HepG2 (cell line): ENCODE measurements around the gene VAPB. TPM values are rescaled to one million over a fixed set of nuclear protein-coding genes. Genes with fewer than 3 reads are reported as not detected.

ENCODE experiments used
- ATAC-seq: fragments of 200-7000 bp; cut with Tn5 transposase; 3 replicates; pipeline ENCODE4 v1.9.1; 2020; ENCODE audit warnings: mild to moderate bottlenecking, moderate library complexity
- BruUV-seq: library from RNA; stranded (reverse); fragments of 400-500 nt; replicated peaks from 2 replicates; lab custom pipeline; 2021; lab: Mats Ljungman, UMichigan
- CTCF ChIA-PET: fragments of 300-600 bp; formaldehyde crosslinking; extraction: SDS; loops from one replicate; lab custom pipeline; 2021; ENCODE audit warnings: low total read pairs, inconsistent platforms, low intra/inter-chr PET ratio; lab: Yijun Ruan, JAX
- POLR2A ChIA-PET: fragments of 350-600 bp; sonication (Branson Sonifier 250); formaldehyde crosslinking; loops from one replicate; lab custom pipeline; 2020; ENCODE audit warnings: antibody characterized with exemption, inconsistent platforms; lab: Yijun Ruan, JAX
- DNase-seq: peaks from one replicate; pipeline ENCODE4 v3.0.0-alpha.2; 2015; ENCODE audit warnings: low spot score
- FAIRE-seq: peaks from 3 replicates; lab custom pipeline; 2011; peaks lifted over from hg19 to GRCh38; lab: Jason Lieb, UNC
- H2AFZ ChIP-seq: one replicate; pipeline ENCODE4 v1.6.1; 2011; ENCODE audit warnings: low read length, inconsistent platforms
- H3K27ac ChIP-seq: fragments of 300-600 bp; 3 replicates; pipeline ENCODE4 v1.8.0; 2011; ENCODE audit warnings: mixed run types, mild to moderate bottlenecking, mixed read lengths, low read length, inconsistent platforms; ENCODE audit not compliant: insufficient read depth; ENCODE audit errors: extremely low read length
- H3K27me3 ChIP-seq, 2 experiments: fragments of 200-600 bp in 1 of 2; 2 replicates in 1 of 2; 3 replicates in 1 of 2; pipeline versions ENCODE4 v1.6.0 to v1.8.0; 2011; ENCODE audit warnings: low read length in 2 of 2, mild to moderate bottlenecking in 2 of 2, moderate library complexity in 2 of 2, inconsistent platforms in 1 of 2; ENCODE audit not compliant: insufficient read depth in 2 of 2, control insufficient read depth in 1 of 2
- H3K36me3 ChIP-seq, 2 experiments: fragments of 200-600 bp in 1 of 2; replicated peaks in 1 of 2; 2 replicates in 1 of 2; 3 replicates in 1 of 2; pipeline versions ENCODE4 v1.5.1 to v1.8.0; 2011; ENCODE audit warnings: low read length in 2 of 2, inconsistent platforms in 1 of 2; ENCODE audit not compliant: insufficient read depth in 2 of 2, control insufficient read depth in 1 of 2
- H3K4me1 ChIP-seq: 2 replicates; pipeline ENCODE4 v1.5.1; 2012; ENCODE audit warnings: low read length, inconsistent platforms; ENCODE audit not compliant: insufficient read depth
- H3K4me2 ChIP-seq: 2 replicates; pipeline ENCODE4 v1.6.0; 2011; ENCODE audit warnings: low read depth, low read length, inconsistent platforms
- H3K4me3 ChIP-seq, 3 experiments: fragments of 200-600 bp in 1 of 3; sonication (generic), shearing (Covaris generic) in 1 of 3; replicated peaks in 1 of 3; 2 replicates each; pipeline ENCODE4 v1.5.1; 2011 to 2016; ENCODE audit warnings: low read length in 3 of 3, inconsistent platforms in 2 of 3, low read depth in 2 of 3, mild to moderate bottlenecking in 2 of 3, control low read depth in 1 of 3, mixed read lengths in 1 of 3; ENCODE audit not compliant: insufficient read depth in 1 of 3
- H3K79me2 ChIP-seq: one replicate; pipeline ENCODE4 v1.6.1; 2011; ENCODE audit warnings: low read length, inconsistent platforms; ENCODE audit not compliant: insufficient read depth
- H3K9ac ChIP-seq: 2 replicates; pipeline ENCODE4 v1.6.0; 2011; ENCODE audit warnings: mild to moderate bottlenecking, low read depth, low read length, inconsistent platforms; ENCODE audit not compliant: insufficient read depth
- H3K9me3 ChIP-seq: 2 replicates; pipeline ENCODE4 v1.5.1; 2012; ENCODE audit warnings: mild to moderate bottlenecking, low read length
- H4K20me1 ChIP-seq: 2 replicates; pipeline ENCODE4 v1.6.0; 2011; ENCODE audit warnings: inconsistent platforms, mild to moderate bottlenecking, low read length, moderate library complexity; ENCODE audit not compliant: insufficient read depth
- AGO2 ChIP-seq: fragments of 200-400 bp; formaldehyde crosslinking; optimal IDR thresholded peaks from 2 replicates; pipeline ENCODE3; 2017; ENCODE audit warnings: mild to moderate bottlenecking, low read depth, low read length, moderate library complexity
- ASH2L ChIP-seq: fragments of 300-600, 200-600 bp; sonication (generic); IDR thresholded peaks from 2 replicates; pipeline ENCODE4 v1.7.0; 2017; ENCODE audit warnings: low read depth, mild to moderate bottlenecking, moderate library complexity, mixed read lengths, low read length; ENCODE audit not compliant: insufficient read length
- FOXP1 ChIP-seq, 2 experiments: fragments of 450-650 bp in 1 of 2; IDR thresholded peaks; 2 replicates each; pipeline ENCODE4 v1.6.1; 2017 to 2018; ENCODE audit warnings: antibody characterized with exemption in 1 of 2
- POLR2A ChIP-seq, 2 experiments: IDR thresholded peaks; 2 replicates each; pipeline ENCODE4 v1.6.1; 2011; ENCODE audit warnings: low read depth in 2 of 2, low read length in 2 of 2, mild to moderate bottlenecking in 1 of 2, moderate library complexity in 1 of 2; ENCODE audit not compliant: insufficient read depth in 1 of 2
- RBM22 ChIP-seq: fragments of 200-400 bp; formaldehyde crosslinking; optimal IDR thresholded peaks from 2 replicates; pipeline ENCODE3; 2017; ENCODE audit warnings: mild to moderate bottlenecking, low read length, moderate library complexity
- ZNF777 ChIP-seq: sonication (generic); formaldehyde crosslinking; IDR thresholded peaks from 2 replicates; pipeline ENCODE4 v1.4.0; 2020; ENCODE audit warnings: missing genetic modification reagents
- WGBS: methylation state at CpG from one replicate; pipeline ENCODE4 v1.1.6; 2017; ENCODE audit warnings: low lambda C conversion rate; 5-methylcytosine and 5-hydroxymethylcytosine counted together
- in situ Hi-C: cut with HindIII; loops from 2 replicates; pipeline ENCODE4 v1.10.0; 2017; ENCODE audit warnings: low pct_unique_long_range_greater_than_20kb; ENCODE audit not compliant: extremely low pct_ligation_motif_present
- intact Hi-C: fragments of 100-400 bp; cut with micrococcal nuclease; formaldehyde crosslinking; loops from one replicate; pipeline ENCODE4 v1.10.0; 2022; ENCODE audit not compliant: unreplicated experiment
- polyA plus RNA-seq, 8 experiments: library from polyadenylated mRNA; depleted of rRNA in 3 of 8; stranded (reverse) in 7 of 8; unstranded in 1 of 8; fragments of >200 nt; fragmentation: Illumina TruSeq in 4 of 8; extraction: Trizol in 4 of 8; gene quantifications; 2 replicates each; pipeline versions ENCODE4 v1.2.1 to v1.2.3, GENCODE V29; 2011 to 2016; ENCODE audit warnings: low read depth in 4 of 8, missing spikeins in 1 of 8, mixed read lengths in 1 of 8; ENCODE audit not compliant: insufficient read depth in 1 of 8
- total RNA-seq, 5 experiments: library from RNA; depleted of rRNA; stranded (reverse); fragments of >200 nt; fragmentation: Illumina TruSeq; extraction: Trizol; gene quantifications; 2 replicates each; pipeline ENCODE4 v1.2.3, GENCODE V29; 2016; ENCODE audit warnings: low read depth in 1 of 5
- TF ChIP-seq, protein P1 (sequence below): sonication (generic); formaldehyde crosslinking; IDR thresholded peaks from 2 replicates; pipeline ENCODE4 v1.4.0; 2020; ENCODE audit warnings: missing genetic modification reagents
- TF ChIP-seq, protein P2 (sequence below): sonication (generic); formaldehyde crosslinking; IDR thresholded peaks from 2 replicates; pipeline ENCODE4 v1.4.0; 2020; ENCODE audit warnings: missing genetic modification reagents
- TF ChIP-seq, protein P3 (sequence below): sonication (generic); formaldehyde crosslinking; IDR thresholded peaks from 2 replicates; pipeline ENCODE4 v1.5.1; 2020; ENCODE audit warnings: mild to moderate bottlenecking, moderate library complexity, missing genetic modification reagents

The VAPB gene
- total and polyA plus RNA-seq, 2 of the 13 experiments (the other 11 are each of a cell fraction or from before 2014, with no cell fraction given): 18.6 to 48.5 TPM

DNA sequence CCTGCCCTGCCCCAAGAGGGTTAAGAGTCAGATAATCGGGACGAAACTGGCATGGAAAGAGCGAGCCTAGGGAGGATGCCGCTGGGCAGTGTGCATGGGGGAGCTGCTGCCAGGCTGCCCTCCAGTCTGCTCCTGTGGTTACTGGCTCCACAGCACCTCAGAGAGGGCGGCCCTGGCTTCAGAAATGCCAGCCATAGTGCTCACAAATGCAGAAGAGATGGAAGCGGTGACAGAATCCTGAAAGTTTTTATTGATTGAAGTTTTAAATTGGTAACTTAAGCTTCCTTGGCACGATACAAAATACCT, 57.9 kb downstream of the VAPB start:
- in situ Hi-C loops (loop anchor here (5.0 kb wide), 1 partner anchor 200 kb away; no protein-coding TSS in a partner anchor), intact Hi-C loops (loop anchor here (1.0 to 2.0 kb wide), 3 partner anchors 140 to 210 kb away; no protein-coding TSS in a partner anchor)
- Histone ChIP-seq H3K9me3 (no peaks in the 10 kb centered on the region), H3K27ac (no peak overlapping the region), H3K4me1 (no peaks in the 10 kb centered on the region), H3K36me3 (peaks cover 22 to 51% of the 10 kb centered on the region in 2 experiments; a peak in 4 of 5 replicates), H4K20me1 (no peaks in the 10 kb centered on the region; the same call in 1 of the 2 replicates), H3K4me2 (no peak overlapping the region), H2AFZ (no peak overlapping the region), H3K9ac (no peak overlapping the region), H3K4me3 (no peak overlapping the region), H3K79me2 (no peaks in the 10 kb centered on the region), H3K27me3 (no peaks in the 10 kb centered on the region)
- CTCF ChIA-PET: interaction anchor here (1.4 to 3.8 kb wide), 5 partner anchors 199 to 237 kb away, joined by 4 to 57 read pairs (median 8); no protein-coding TSS in a partner anchor
- peak; percentile 15 for TF ChIP-seq RBM22
- TF ChIP-seq ASH2L: no peak
- POLR2A ChIA-PET: no interaction called here
- ATAC-seq: peak; percentile 36; the same call in 2 of the 3 replicates
- WGBS: 96% methylated on average over 7 of the region's 7 CpGs
- no peak for FAIRE-seq
- no TSS peak for BruUV-seq
- no peak for DNase-seq

DNA sequence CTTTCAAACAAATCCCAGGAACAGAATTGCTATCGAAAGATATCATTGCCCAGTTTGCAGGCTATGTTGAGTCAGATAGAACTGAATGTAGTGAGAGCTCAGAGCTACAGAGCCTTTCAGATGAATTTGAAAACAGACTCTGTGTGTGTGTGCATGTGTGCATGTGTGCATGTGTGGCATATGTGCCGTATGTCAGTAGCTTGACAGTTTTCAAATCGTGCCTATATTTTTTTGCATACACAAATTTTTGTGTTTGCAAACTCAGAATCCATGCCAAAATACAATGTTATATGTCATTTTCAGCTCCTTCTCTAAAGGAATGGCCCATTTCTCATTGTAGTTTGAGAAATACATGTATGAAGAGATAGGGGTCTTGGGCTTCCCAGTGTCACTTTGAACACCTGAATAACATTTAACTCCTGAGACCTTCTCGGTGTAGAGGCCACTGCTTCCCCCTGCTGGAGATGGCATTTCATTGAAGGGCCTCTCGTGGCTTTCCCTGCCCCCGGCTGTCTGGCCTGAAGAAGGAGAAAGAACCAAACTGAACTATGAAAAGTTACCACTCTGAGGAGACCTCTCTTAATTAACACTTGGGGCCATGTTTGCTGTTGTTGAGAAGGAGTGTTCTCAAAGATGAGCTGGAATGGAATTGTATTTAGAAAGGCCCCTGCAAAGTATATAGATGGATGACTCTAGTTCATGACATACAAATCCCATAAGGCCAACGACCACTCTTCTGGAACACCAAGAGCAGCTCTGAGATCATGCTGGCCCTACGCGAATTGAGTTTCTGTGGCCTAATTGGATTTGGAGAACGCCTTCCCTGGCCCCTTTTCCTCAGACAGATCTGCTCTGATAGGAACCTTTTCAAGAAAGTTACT, 58.7 kb downstream of the VAPB start:
- no TSS peak for BruUV-seq
- peak; percentile 79 for DNase-seq
- TF ChIP-seq, protein P1, sequence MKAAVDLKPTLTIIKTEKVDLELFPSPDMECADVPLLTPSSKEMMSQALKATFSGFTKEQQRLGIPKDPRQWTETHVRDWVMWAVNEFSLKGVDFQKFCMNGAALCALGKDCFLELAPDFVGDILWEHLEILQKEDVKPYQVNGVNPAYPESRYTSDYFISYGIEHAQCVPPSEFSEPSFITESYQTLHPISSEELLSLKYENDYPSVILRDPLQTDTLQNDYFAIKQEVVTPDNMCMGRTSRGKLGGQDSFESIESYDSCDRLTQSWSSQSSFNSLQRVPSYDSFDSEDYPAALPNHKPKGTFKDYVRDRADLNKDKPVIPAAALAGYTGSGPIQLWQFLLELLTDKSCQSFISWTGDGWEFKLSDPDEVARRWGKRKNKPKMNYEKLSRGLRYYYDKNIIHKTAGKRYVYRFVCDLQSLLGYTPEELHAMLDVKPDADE: no peak
- no peak for TF ChIP-seq POLR2A (IDR thresholded peaks at IDR 0.05; ENCODE audit: insufficient read depth in 1 of 2, low read depth in 2 of 2, low read length in 2 of 2)
- TF ChIP-seq, protein P2, sequence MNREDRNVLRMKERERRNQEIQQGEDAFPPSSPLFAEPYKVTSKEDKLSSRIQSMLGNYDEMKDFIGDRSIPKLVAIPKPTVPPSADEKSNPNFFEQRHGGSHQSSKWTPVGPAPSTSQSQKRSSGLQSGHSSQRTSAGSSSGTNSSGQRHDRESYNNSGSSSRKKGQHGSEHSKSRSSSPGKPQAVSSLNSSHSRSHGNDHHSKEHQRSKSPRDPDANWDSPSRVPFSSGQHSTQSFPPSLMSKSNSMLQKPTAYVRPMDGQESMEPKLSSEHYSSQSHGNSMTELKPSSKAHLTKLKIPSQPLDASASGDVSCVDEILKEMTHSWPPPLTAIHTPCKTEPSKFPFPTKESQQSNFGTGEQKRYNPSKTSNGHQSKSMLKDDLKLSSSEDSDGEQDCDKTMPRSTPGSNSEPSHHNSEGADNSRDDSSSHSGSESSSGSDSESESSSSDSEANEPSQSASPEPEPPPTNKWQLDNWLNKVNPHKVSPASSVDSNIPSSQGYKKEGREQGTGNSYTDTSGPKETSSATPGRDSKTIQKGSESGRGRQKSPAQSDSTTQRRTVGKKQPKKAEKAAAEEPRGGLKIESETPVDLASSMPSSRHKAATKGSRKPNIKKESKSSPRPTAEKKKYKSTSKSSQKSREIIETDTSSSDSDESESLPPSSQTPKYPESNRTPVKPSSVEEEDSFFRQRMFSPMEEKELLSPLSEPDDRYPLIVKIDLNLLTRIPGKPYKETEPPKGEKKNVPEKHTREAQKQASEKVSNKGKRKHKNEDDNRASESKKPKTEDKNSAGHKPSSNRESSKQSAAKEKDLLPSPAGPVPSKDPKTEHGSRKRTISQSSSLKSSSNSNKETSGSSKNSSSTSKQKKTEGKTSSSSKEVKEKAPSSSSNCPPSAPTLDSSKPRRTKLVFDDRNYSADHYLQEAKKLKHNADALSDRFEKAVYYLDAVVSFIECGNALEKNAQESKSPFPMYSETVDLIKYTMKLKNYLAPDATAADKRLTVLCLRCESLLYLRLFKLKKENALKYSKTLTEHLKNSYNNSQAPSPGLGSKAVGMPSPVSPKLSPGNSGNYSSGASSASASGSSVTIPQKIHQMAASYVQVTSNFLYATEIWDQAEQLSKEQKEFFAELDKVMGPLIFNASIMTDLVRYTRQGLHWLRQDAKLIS (CRISPR knock-in tag): no peak
- TF ChIP-seq ZNF777: no peak
- TF ChIP-seq FOXP1 (IDR thresholded peaks at IDR 0.05): no peak
- TF ChIP-seq FOXP1 (CRISPR knock-in tag; IDR thresholded peaks at IDR 0.05): no peak
- TF ChIP-seq, protein P3, sequence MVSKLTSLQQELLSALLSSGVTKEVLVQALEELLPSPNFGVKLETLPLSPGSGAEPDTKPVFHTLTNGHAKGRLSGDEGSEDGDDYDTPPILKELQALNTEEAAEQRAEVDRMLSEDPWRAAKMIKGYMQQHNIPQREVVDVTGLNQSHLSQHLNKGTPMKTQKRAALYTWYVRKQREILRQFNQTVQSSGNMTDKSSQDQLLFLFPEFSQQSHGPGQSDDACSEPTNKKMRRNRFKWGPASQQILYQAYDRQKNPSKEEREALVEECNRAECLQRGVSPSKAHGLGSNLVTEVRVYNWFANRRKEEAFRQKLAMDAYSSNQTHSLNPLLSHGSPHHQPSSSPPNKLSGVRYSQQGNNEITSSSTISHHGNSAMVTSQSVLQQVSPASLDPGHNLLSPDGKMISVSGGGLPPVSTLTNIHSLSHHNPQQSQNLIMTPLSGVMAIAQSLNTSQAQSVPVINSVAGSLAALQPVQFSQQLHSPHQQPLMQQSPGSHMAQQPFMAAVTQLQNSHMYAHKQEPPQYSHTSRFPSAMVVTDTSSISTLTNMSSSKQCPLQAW: peak; percentile 62; the same call in 1 of the 2 replicates
- TF ChIP-seq AGO2: peak; percentile 19

More for the DNA sequence above, 58.7 kb downstream of the VAPB start:
- Histone ChIP-seq H3K79me2 (no peaks in the 10 kb centered on the region), H3K36me3 (peaks cover 20 to 44% of the 10 kb centered on the region in 2 experiments; a peak in 4 of 5 replicates), H3K4me1 (no peaks in the 10 kb centered on the region), H3K27me3 (no peaks in the 10 kb centered on the region), H4K20me1 (no peaks in the 10 kb centered on the region; the same call in 1 of the 2 replicates), H2AFZ (no peak overlapping the region), H3K4me2 (no peak overlapping the region), H3K27ac (no peak overlapping the region), H3K9ac (no peak overlapping the region), H3K4me3 (no peak overlapping the region), H3K9me3 (no peaks in the 10 kb centered on the region)
- in situ Hi-C loops (loop anchor here (5.0 kb wide), 1 partner anchor 200 kb away; no protein-coding TSS in a partner anchor), intact Hi-C loops (loop anchor here (1.0 to 2.0 kb wide), 3 partner anchors 141 to 210 kb away; no protein-coding TSS in a partner anchor)
- whole genome bisulfite sequencing: 78% methylated on average over 10 of the region's 10 CpGs
- ATAC-seq (peak; percentile 93), FAIRE-seq (peak; percentile 57)
- CTCF ChIA-PET: interaction anchor here (0.6 to 3.8 kb wide), 6 partner anchors 200 to 1856 kb away, joined by 3 to 57 read pairs (median 6); no protein-coding TSS in a partner anchor
- POLR2A ChIA-PET: no interaction called here
